Suprapubic skin (tissue), 4 donors: ENCODE measurements around the gene SESN1. TPM values are rescaled to one million over a fixed set of nuclear protein-coding genes. Genes with fewer than 3 reads are reported as not detected.

ENCODE experiments used
- DNase-seq, 2 donors: peaks; one replicate each; pipeline ENCODE4 v3.0.0-alpha.2; 2019; ENCODE audit warnings: low spot score in 2 of 2
- H3K27ac ChIP-seq: fragments of 200-600 bp; sonication (generic); one replicate; pipeline ENCODE4 v1.5.1; 2019
- H3K27me3 ChIP-seq: fragments of 200-600 bp; sonication (generic); one replicate; pipeline ENCODE4 v1.5.1; 2019
- H3K36me3 ChIP-seq: fragments of 200-600 bp; sonication (generic); one replicate; pipeline ENCODE4 v1.5.1; 2019
- H3K4me1 ChIP-seq: fragments of 200-600 bp; sonication (generic); one replicate; pipeline ENCODE4 v1.5.1; 2019
- H3K4me3 ChIP-seq: fragments of 200-600 bp; sonication (generic); one replicate; pipeline ENCODE4 v1.5.1; 2019; ENCODE audit warnings: mild to moderate bottlenecking
- H3K9me3 ChIP-seq: fragments of 200-600 bp; sonication (generic); one replicate; pipeline ENCODE4 v1.5.1; 2019
- CTCF ChIP-seq, 2 donors: fragments of 200-600 bp in 1 of 2; fragments of 450-650 bp in 1 of 2; sonication (generic) in 1 of 2; IDR thresholded peaks; one replicate each; pipeline ENCODE4 v1.5.1; 2016 to 2019; ENCODE audit warnings: antibody characterized with exemption in 2 of 2, mild to moderate bottlenecking in 1 of 2, moderate library complexity in 1 of 2
- EP300 ChIP-seq: sonication (generic); formaldehyde crosslinking; IDR thresholded peaks from one replicate; pipeline ENCODE4 v1.6.1; 2017; ENCODE audit warnings: antibody characterized with exemption
- POLR2A ChIP-seq, 2 donors: fragments of 450-650 bp; IDR thresholded peaks; one replicate each; pipeline ENCODE4 v1.6.1; 2017; ENCODE audit warnings: antibody characterized with exemption in 2 of 2, mild to moderate bottlenecking in 2 of 2, moderate library complexity in 2 of 2
- POLR2AphosphoS5 ChIP-seq, 3 donors: sonication (generic); formaldehyde crosslinking; IDR thresholded peaks; one replicate each; pipeline ENCODE4 v1.6.1; 2017; ENCODE audit warnings: antibody characterized with exemption in 3 of 3
- WGBS: methylation state at CpG from one replicate; pipeline ENCODE4 v1.1.5; 2018; 5-methylcytosine and 5-hydroxymethylcytosine counted together
- total RNA-seq, 4 donors: library from RNA; depleted of rRNA; stranded (reverse); fragments of >200 nt; gene quantifications; one replicate each; pipeline ENCODE4 v1.1.0, GENCODE V29; 2016

The SESN1 gene
- total RNA-seq, 4 donors from 2014 or later = 70.7 to 207 (median 86.7) TPM

- Histone ChIP-seq H3K27ac (no peak overlapping the region), H3K4me1 (peaks cover 16% of the 10 kb centered on the region), H3K4me3 (no peak overlapping the region), H3K9me3 (no peaks in the 10 kb centered on the region), H3K36me3 (no peaks in the 10 kb centered on the region), H3K27me3 (no peaks in the 10 kb centered on the region)
- TF ChIP-seq POLR2A (IDR thresholded peaks at IDR 0.05) (no peak), POLR2AphosphoS5 (IDR thresholded peaks at IDR 0.05) (no peak), CTCF (IDR thresholded peaks at IDR 0.05) (no peak), EP300 (no peak)
- DNase-seq = no peak
- WGBS = 75% methylated on average over 2 of the region's 2 CpGs
Measured at GRCh38 chr6:109069746-109070145, 24.9 kb downstream of the SESN1 start.

- no peak for DNase-seq
- no peak overlapping the region for H3K4me3 ChIP-seq
- no peaks in the 10 kb centered on the region for H3K9me3 ChIP-seq
- WGBS = 93% methylated on average over 4 of the region's 4 CpGs
- H3K4me1 ChIP-seq = peaks cover 26% of the 10 kb centered on the region
- H3K36me3 ChIP-seq = no peaks in the 10 kb centered on the region
- H3K27me3 ChIP-seq = no peaks in the 10 kb centered on the region
- no peak overlapping the region for H3K27ac ChIP-seq
- TF ChIP-seq POLR2A (IDR thresholded peaks at IDR 0.05) = no peak
- TF ChIP-seq EP300 = no peak
- no peak for TF ChIP-seq CTCF (IDR thresholded peaks at IDR 0.05)
- TF ChIP-seq POLR2AphosphoS5 (IDR thresholded peaks at IDR 0.05) = no peak
Measured at GRCh38 chr6:109062767-109063352, 31.8 kb downstream of the SESN1 start.

- H3K27me3 ChIP-seq = no peaks in the 10 kb centered on the region
- H3K9me3 ChIP-seq = no peaks in the 10 kb centered on the region
- TF ChIP-seq POLR2A (IDR thresholded peaks at IDR 0.05) = no peak
- TF ChIP-seq EP300 = no peak
- no peak for TF ChIP-seq CTCF (IDR thresholded peaks at IDR 0.05)
- H3K36me3 ChIP-seq = no peaks in the 10 kb centered on the region
- 95% methylated on average over 5 of the region's 5 CpGs for WGBS
- H3K4me3 ChIP-seq = no peak overlapping the region
- peaks cover 26% of the 10 kb centered on the region for H3K4me1 ChIP-seq
- H3K27ac ChIP-seq = no peak overlapping the region
- no peak for DNase-seq
Measured at GRCh38 chr6:109062216-109062615, 32.4 kb downstream of the SESN1 start.

GRCh38 chr6:109060571-109060970 is 34.1 kb downstream of the SESN1 start:
- H3K4me3 ChIP-seq = no peak overlapping the region
- TF ChIP-seq POLR2AphosphoS5 (IDR thresholded peaks at IDR 0.05) = no peak
- TF ChIP-seq CTCF (IDR thresholded peaks at IDR 0.05) = no peak
- TF ChIP-seq EP300 = no peak
- no peak for TF ChIP-seq POLR2A (IDR thresholded peaks at IDR 0.05)
- DNase-seq = no peak
- 37% methylated on average over 2 of the region's 2 CpGs for WGBS
- no peaks in the 10 kb centered on the region for H3K9me3 ChIP-seq
- peaks cover 26% of the 10 kb centered on the region for H3K4me1 ChIP-seq
- no peaks in the 10 kb centered on the region for H3K36me3 ChIP-seq
- H3K27me3 ChIP-seq = no peaks in the 10 kb centered on the region
- H3K27ac ChIP-seq = peak overlapping the region; percentile 44

- WGBS = 38% methylated on average over 4 of the region's 4 CpGs
- Histone ChIP-seq H3K36me3 (no peaks in the 10 kb centered on the region), H3K27ac (peak overlapping the region; percentile 44), H3K27me3 (no peaks in the 10 kb centered on the region), H3K9me3 (no peaks in the 10 kb centered on the region), H3K4me3 (no peak overlapping the region), H3K4me1 (peaks cover 26% of the 10 kb centered on the region)
- DNase-seq = no peak
- TF ChIP-seq POLR2A (IDR thresholded peaks at IDR 0.05) (no peak), EP300 (no peak), POLR2AphosphoS5 (IDR thresholded peaks at IDR 0.05) (no peak), CTCF (IDR thresholded peaks at IDR 0.05) (no peak)
Measured at GRCh38 chr6:109059571-109060021, 35.0 kb downstream of the SESN1 start.
